CD1c-positive myeloid dendritic cell (primary cell): Measurements from ENCODE around the gene YY1.
"Not testable (repeated sequence)": the region's sequence is repeated elsewhere in the genome, so short reads cannot be mapped to it uniquely, and the experiment has no call there.

Experiments used
- DNase-seq: peaks from one replicate; pipeline ENCODE4 v3.0.0-alpha.2; 2016; ENCODE audit errors: extremely low spot score

Gene YY1

DNA sequence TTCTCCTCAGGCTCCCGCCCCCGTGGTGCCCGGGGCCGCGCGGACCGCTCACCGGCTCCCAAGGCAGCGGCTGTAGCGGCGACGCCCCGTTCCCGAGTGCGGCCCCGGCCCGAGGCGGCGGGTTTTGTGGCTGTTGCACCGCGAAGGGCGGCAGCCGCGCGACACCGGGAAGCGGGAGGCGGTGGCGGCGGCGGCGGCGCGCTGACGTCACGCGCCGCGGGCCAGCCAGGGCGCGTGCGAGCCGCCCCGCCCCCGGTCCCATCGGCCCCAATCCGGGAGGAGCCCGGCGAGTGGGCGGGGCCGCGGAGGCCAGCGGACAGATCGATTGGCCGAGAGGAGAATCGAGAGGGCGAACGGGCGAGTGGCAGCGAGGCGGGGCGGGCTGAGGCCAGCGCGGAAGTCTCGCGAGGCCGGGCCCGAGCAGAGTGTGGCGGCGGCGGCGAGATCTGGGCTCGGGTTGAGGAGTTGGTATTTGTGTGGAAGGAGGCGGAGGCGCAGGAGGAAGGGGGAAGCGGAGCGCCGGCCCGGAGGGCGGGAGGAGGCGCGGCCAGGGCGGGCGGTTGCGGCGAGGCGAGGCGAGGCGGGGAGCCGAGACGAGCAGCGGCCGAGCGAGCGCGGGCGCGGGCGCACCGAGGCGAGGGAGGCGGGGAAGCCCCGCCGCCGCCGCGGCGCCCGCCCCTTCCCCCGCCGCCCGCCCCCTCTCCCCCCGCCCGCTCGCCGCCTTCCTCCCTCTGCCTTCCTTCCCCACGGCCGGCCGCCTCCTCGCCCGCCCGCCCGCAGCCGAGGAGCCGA, at the start of gene YY1:
Gene YY1, plus strand, starts transcription at position 726 of the 792 bp plus-strand sequence. CDS start 101 bp downstream, outside the sequence.
- DNase-seq, result peak; percentile 100

DNA sequence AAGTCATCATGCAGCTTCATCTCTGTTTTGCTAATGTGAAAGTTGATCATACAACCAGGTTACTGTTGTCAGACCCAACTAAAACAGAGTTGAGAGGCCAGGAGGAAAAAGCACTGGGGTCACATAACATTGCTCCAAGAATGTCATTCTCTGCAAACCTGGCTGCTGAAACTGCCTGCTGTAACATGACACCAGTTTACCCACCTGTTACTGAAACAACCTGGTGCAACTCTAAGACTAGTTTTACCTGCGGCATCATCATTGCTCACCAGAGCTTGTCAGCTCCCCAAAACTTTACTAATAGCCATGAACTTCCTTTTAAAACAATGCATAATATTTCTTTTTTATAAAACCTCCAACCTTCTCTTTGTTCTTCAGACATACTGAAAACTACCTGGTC, 48.8 kb upstream of the YY1 start:
- no peak for DNase-seq

DNA sequence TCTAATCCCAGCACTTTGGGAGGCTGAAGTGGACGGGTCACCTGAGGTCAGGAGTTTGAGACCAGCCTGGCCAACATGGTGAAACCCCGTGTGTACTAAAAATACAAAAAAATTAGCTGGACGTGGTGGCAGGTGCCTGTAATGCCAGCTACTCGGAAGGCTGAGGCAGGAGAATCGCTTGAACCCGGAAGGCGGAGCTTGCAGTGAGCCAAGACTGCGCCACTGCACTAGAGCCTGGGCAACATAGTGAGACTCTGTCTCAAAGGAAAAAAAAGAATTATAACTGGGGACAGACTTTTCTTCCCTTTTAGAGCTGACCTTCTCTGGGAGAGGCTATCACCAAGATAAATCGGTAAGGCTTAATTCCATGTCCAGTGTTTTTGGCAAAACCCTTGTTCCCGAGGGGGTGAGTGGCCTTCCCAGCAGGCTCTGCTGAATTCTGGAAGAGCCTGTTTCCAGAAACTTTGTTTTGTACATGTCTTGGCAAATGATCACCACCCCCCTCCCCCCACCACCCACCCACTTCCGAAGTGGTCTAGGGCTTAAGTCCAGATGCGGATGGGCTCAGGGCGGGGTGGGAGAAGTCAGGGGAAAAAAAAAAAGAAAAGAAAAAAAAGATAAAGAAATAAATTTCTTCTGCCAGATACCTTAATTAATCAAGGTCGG, 47.2 kb upstream of the YY1 start:
- DNase-seq, result no peak

DNA sequence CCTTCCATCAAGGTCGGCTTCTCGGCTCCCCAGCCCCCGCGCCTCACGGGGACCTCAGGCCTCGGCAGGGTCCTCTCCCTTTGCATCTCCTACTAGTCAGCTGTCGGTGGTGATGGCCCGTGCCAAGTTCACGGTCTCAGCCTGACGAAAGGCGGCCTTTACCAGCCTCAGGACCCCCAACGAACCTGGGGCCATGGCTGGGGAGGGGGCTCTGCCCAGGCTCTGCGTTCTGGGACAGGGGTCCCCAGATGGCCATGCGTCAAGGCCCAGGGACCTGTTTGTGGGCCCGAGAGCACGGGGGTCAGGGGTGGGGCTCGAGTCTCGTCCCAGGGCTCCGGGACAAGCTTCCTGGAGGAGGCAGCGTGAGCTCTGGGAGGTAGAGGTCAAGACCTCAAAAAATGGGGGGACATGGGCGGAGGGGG, 46.7 kb upstream of the YY1 start:
- no peak for DNase-seq

DNA sequence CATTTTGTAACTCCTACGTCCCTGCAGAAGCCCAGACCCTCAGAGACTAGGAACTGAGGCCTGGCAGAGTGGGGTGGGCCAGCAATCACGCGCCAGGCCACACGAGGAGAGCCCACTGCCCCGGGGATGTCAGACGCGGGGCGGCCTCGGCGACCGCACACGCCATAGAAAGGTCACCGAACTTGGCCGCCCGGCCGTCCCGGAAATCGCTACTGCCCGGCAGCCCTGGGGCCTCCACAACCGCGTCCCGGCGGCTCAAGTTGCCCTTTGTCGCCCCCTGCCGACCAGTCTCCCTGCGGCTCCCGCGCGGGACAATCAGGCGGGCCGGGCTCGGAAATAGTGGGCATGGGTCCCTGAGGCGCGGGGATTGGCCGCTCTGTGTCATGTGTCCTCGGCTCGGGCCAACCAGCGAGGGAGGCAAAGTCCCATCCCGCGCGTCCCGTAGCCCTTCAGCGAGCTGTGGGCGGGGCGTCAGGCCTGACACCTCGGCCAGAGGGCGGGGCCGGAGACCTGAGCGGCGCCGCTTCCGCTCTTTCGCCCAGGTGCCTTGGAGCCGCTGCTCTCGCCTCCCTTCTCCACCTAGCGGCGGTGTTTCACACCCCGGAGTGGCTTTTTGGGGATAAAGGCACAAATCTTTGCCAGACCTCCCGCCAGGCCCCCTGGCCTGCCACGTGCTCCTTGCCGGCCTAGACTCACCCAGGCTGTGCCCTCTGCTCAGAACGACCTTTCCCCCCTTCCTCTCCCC, 46.1 kb upstream of the YY1 start:
- DNase-seq, result peak; percentile 100

DNA sequence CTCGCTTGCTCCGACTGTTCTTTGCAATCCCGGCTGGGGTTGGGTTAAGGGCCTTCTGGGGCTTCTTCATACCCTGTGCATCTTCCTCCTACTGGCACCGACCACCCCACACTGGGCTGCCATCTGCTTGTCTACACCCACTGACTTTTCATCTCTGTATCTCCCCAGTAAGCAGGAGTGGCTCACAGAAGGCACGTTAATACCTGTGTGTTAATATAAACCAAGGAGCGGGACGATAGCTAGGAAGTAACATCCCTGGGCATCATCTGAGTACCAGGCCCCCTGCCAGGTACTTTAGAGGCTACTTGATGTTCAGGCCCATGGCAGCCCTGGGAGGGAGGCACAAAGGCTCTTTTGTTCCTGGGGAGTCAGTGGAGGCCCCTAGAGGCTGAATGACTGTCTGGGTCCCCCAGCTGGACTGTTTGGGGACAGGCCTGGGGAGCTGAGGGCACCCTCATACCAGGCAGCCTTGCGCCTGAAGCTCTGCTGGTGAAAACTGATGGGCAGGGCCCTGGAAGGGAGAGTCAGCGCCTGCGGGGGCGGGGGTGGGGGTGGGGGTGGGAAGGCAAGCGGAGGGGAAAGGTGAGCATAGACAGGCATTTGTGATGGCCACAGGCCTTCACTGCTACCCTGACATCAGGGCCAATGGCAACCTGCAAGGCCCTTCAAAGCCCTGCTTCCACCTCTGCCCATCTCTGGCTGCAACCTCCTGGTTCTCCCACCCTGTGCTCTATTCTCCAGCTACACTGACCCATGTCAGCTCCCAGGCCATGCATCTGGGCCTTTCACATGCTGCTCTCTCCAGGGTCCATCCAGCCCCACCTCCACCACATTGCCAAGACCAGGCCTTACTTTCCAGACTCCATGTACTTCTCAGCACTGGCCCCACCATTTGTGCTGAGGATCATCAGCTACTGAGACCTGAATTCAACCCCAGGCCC, 45.3 kb upstream of the YY1 start:
- no peak for DNase-seq

DNA sequence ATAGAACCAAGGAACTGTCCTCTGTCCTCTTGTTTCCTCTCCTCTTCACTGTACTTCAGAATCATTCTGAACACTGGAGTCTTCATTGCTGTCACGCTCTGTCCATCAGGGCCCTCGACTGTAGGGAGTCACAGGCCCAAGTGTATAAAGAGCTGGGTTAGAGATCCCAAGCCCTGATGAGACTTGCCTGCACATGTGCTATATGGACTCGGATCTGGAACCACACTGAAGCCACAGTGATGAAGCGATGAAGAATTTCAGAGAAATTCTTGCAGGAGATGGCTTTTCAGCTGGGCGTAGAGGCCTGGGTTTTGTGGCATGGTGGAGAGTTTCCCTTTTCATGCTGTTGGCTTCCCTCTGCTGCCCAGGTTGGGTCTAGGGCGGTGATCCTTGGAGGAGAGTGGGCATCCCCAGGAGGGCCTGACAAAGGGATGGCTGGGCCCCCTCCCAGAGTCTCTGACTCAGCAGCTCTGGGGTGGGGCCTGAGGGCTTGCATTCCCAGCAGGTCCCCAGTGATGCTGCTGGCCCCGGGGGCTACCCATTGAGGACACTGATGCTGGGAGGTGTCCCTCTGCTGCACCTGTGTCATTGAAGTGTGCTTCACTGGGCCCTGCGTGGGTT, 39.6 kb upstream of the YY1 start:
- DNase-seq, result no peak

DNA sequence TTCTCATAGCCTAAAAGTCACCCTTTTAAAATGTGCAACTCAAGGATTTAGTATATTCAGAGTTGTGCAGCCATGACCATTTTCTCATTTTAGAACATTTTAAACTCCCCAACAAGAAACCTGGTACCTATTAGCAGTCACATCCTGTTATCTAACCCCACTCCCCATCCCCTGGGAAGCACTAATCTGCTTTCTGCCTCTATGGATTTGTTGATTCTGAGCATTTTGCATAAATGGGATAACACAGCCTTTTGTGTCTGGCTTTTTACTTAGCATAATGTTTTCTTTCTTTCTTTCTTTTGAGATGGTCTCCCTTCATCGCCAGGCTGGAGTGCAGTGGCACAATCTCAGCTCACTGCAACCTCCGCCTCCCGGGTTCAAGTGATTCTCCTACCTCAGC, 38.6 kb upstream of the YY1 start:
- DNase-seq, result no peak

DNA sequence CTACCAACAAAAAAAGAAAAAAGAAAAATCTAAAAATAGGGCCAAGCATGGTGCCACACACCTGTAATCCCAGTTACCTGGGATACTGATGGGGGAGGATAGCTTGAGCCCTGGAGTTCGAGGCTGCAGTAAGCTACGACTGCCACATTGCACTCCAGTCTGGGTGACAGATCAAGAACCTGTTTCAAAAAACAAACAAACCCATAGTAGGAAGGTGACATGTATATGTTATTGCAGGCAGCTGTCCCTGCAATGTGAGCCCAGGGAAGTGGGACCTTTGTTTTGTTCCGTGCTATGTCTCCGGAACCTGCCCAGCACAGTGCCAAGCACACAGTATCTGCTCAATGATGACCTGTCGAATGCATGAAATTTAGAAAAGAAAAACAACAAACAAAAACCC, 37.2 kb upstream of the YY1 start:
- no peak for DNase-seq

DNA sequence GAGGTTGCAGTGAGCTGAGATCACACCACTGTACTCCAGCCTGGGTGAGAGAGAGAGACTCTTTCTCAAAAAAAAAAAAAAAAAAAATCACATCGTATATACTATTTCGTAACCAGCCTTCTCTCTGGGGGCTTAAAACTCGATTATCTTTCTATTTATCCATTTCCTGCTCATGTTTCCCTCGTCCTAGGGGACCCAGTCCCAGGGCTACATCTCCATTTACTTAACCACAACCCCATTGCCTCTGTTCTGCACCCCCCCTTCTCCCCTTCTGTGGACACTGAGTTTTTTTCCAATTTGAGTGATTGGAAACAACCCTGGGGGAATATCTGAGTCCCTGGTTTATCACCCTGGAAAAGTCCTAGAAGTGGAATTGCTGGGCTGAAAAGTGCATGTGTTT, 36.2 kb upstream of the YY1 start:
- no peak for DNase-seq

DNA sequence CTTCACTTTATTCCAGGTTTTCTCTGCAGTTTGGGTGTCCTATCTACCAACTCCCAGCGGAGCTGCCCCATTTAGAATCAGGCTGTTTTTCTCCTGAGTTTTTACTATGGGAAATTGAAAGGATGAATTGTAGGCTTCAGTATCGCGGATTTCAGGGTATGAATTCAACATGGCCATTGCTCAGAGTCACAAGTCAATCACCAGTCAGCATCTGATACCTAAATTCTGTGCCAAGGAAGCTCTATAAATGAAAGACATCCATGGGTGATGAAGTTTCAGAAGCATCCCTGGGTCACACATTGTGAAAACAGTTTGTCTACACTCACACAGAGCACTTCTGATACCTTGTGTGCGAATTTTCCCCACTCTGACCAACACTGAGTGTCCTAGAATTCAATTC, 35.8 kb upstream of the YY1 start:
- DNase-seq, result no peak

DNA sequence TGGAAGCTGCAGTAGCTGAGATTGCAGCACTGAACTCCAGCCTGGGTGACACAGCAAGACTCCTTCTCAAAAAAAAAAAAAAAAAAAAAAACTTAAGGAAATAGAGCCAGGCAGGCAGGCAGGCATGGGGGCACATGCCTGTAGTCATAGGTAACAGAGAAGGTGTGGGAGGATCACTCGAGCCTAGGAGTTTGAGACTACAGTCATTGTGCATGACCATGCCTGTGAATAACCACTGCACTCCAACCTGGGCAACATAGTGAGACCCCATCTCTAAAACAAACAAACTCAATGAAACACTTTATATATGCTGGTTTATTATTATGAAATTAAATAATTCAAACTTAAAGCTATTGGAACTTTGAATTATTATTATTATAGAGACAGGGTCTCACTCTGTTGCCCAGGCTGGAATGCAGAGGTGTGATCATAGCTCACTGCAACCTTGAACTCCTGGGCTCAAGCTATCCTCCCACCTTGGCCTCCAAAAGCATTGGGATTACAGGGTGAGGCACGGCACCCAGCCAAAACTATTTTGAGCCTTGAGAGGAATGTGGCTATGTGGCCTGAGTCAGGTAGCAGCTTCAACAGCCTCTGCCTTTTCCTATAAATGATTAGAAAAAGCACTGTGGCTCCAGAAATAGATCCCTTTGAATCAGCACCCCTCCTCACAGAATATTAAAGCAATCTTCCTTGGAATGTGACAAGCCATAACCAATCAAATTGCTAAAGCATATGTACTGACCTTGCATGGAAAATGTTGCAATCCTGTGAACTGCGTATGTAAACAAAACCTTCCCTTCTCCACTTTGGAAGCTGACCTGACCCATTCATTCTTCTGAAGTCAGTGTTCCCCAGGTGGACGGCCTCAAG, 34.7 kb upstream of the YY1 start:
- no peak for DNase-seq

DNA sequence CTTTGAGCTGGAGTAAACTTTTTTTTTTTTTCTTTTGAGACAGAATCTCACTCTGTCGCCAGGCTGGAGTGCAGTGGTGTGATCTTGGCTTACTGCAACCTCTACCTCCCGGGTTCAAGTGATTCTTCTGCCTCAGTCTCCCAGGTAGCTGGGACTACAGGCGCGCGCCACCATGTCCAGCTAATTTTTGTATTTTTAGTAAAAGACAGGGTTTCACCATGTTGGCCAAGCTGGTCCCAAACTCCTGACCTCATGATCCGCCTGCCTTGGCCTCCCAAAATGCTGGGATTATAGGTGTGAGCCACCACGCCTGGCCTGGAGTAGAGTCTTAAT, 34.1 kb upstream of the YY1 start:
- DNase-seq, result not testable (repeated sequence)

DNA sequence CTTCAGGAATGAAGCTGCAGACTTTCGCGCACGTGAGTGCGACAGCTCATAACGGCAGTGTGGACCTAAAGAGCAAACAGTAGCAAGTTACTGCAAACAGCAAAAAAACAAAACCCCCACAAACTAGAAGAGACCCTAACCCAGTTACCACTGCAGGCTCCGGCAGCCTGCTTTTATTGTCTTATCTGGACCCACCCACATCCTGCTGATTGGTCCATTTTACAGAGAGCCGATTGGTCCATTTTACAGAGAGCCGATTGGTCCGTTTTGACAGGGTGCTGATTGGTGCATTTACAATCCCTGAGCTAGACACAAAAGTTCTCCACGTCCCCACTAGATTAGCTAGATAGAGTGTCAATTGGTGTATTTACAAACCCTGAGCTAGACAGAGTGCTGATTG, 31.4 kb upstream of the YY1 start:
- not testable (repeated sequence) for DNase-seq

DNA sequence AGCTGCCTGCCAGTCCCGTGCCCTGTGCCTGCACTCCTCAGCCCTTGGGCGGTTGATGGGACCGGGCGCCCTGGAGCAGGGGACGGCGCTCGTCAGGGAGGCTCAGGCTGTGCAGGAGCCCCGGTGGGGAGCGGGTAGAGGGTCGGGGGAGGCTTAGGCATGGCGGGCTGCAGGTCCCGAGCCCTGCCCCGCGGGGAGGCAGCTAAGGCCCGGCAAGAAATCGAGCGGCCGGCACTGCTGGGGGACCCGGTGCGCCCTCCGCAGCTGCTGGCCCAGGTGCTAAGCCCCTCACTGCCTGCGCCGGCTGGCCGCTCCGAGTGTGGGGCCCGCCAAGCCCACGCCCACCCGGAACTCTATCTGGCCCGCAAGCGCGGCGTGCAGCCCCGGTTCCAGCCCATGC, 30.8 kb upstream of the YY1 start:
- DNase-seq, result not testable (repeated sequence)

DNA sequence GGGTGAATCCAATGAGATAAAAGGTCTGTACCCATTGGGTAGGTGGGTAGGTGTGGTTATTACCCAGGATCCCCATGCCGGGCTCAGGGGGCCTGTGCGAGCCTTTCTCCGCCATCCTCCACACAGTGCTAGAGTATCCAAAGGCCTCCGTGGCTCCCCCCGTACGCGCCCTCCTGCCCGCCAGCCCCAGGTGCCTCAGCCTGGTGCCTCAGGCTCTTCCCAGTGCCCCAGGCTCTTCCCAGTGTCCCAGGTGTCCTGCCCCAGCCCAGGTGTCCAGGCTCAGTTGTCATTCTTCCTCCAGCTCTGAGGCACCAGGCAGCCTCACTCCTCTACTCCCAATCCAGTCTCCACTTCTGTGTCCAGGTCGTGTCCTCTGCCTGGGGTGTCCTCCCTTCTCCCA, 27.6 kb upstream of the YY1 start:
- DNase-seq, result no peak

DNA sequence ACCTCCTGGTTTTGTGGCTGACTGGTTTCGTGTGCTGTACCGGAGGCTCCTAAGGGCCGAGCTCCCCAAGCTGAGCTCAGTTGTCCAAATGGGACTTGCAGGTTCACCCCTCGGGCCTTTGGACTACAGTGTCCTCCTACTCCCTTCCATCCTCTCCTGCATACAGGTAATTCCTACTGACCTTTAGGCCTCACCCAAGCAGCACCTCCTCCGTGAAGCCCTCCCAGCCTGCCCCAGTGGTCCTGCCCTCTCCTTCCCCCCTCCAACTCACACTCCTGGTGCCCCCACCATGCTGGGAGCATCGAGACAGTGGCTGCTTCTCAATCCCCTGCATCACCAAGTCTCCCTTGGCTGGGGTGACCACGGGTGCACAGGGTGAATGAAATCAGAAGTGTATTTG, 27.1 kb upstream of the YY1 start:
- DNase-seq, result no peak

DNA sequence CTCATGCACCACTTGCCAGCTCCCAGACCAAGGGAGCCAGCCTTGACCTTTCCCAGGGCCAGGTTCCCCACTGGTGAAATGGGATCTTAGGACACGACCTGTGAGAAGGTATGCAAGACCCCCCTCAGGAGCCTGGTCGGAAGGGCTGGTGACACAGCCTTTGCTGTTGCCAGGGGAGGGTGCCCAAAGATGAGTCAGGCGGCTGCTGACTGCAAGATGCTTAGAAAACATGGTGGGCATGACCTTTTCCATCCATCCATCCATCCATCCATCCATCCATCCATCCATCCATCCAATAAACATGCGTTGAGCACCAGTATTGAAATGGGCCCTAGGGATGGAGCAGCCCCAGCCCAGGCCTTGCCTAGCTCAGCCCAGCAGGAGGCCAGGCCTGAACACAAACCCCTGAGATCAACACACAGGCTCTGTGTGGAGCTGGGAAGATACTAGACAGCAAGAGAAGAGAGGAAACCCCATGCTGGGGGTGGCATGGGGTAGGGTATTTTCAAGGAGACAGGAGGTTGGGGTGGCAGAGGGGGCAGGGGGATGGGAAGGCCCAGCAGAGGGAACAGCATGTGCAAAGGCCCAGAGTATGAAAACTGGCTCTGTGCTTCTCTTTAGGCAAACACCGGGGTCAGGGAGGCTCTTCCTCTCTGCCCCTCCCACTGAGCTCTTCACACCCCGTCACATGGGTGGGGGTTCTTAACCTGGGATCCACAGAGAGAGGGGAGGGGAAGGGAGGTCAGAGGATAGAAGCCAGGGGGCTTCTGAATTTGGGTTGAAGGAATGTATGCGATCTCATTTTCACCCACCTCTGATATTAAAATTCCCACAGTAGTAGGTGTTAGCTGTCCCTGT, 26.2 kb upstream of the YY1 start:
- DNase-seq, result no peak

DNA sequence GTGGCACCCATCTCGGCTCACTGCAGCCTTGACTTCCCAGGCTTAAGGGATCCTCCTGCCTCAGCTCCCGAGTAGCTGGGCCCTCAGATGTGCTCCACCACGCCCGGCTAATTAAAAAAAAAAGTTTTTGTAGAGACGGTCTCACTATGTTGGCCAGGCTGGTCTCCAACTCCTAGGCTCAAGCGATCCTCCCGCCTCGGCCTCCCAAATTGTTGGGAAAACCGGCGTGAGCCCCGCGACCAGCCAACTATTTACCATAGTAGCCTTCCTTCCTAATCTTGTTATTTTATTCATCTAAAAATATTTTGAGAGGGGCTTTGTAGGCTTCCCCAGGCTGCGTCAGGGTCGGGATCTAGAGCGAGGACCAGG, 25.4 kb upstream of the YY1 start:
- no peak for DNase-seq
